Activated CD4-positive, alpha-beta T cell treated with anti-CD3 and anti-CD28 coated beads, Interleukin-2, amount 50 U/mL, for 16 hours (primary cell): Measurements from ENCODE around the gene SARNP.

Experiments
- DNase-seq: peaks from one replicate; pipeline ENCODE4 v3.0.0-alpha.2; 2020

SARNP gene

GRCh38 chr12:55739025-55739378 is 78.5 kb downstream of the SARNP start:
- DNase-seq: no peak

GRCh38 chr12:55738123-55739024 is 79.2 kb downstream of the SARNP start:
- peak; percentile 90 for DNase-seq

DNA sequence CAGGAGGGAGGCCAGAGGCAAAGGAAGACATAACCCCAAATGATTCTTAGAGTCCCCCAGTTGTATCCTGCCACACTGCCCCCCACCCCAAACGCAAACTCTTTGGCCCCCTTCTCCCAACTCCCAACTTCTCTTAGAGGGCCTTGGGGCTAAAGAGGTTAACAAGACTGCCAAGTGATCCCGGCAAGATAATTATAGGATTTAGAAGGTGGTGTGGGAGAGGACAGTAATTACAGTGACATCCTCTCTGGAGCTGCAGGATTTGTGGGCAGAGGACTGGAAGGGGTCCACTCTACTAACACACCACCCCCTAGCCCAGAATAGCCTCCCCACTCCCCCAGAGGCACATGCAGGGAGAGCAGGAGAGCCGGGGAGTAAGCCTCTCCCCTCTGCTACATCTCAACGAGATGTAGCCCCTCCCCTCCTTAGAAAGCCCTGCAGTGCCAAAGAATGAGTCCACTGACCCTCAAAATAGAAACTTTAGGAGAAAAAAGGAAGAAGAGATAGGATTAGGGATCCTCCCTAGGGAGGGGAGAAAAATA is 79.9 kb downstream of the SARNP start:
- DNase-seq: no peak

DNA sequence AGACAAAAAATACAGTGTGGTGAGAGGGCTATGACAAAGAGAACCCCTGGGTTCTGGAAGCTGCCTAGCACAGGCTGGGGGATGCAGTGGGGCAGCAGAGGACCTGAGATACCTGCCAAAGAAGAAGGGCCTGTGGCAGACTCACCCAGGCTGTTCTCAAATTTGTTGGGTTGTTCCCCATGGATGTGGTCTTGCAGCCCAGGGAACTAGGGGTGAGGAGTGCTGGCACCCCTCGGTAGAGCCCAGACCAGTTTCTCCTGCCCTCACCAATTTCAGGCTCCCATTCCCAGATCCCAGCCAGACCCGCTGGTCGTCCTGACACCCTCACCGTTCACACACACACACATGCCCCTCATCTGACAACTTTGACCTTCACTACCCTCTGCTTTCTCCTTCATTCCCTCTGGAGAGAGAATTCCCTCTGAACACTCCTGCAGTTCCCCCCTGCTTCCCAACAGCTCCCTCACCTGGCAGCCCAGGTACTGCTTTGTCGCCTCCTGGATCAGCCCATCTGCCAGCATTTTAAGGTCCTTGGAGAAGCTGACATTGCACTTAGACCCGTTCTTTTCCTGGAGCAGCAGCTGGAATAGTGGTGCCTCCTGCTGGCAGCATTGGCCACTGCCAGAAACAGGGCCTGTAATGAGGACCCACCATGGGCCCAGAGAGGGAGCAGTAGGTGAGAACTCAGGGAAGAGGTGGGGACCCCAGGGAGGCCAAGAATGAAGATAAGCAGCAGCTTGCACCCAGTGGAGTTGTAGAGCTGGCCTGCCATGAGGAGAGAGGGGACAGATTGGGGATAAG is 80.5 kb downstream of the SARNP start:
- DNase-seq: peak; percentile 65

DNA sequence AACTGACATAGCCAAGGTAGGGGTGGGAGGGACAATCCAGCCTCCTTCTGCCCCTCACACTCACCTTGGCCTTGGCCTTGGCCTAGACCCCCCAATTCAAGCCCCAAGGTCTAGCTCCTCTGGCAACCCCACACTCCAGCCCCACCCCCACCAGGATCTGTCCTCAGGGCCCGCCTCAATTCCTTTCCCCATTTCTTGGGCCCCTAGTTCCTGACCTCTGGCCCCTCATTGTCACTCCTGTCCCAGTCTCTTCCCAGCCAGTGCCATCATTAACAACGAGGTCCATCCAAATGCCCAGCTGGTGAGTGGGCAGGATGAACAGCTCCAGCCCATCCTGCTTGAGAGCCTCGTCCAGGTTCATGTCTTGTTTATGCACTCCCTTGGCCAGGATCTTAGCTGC is 81.4 kb downstream of the SARNP start:
- no peak for DNase-seq

- no peak for DNase-seq
Observed at GRCh38 chr12:55734595-55734994, 82.9 kb downstream of the SARNP start.

GRCh38 chr12:55733858-55734257 is 83.7 kb downstream of the SARNP start:
- no peak for DNase-seq

- no peak for DNase-seq
Observed at GRCh38 chr12:55733021-55733555, 84.4 kb downstream of the SARNP start.

DNA sequence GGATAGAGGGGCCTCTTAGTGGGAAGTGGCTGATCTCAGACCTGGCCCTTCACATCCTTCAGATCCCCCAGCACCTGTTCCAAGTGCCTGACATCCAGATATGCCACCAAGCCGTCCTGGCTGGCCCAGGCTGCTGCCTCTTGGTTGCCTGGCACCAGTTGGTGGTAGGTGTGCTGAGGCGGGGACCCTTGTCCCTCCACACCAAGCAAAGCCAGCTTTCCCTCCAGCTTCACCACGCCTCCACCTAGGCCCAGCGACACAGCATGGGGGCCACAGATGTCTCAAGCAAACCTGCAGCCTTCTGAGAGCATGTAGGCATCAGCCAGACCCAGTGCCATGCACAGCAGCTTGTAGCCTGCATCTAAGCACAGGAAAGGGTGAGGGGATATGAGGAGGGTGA is 85.2 kb downstream of the SARNP start:
- DNase-seq: no peak

DNA sequence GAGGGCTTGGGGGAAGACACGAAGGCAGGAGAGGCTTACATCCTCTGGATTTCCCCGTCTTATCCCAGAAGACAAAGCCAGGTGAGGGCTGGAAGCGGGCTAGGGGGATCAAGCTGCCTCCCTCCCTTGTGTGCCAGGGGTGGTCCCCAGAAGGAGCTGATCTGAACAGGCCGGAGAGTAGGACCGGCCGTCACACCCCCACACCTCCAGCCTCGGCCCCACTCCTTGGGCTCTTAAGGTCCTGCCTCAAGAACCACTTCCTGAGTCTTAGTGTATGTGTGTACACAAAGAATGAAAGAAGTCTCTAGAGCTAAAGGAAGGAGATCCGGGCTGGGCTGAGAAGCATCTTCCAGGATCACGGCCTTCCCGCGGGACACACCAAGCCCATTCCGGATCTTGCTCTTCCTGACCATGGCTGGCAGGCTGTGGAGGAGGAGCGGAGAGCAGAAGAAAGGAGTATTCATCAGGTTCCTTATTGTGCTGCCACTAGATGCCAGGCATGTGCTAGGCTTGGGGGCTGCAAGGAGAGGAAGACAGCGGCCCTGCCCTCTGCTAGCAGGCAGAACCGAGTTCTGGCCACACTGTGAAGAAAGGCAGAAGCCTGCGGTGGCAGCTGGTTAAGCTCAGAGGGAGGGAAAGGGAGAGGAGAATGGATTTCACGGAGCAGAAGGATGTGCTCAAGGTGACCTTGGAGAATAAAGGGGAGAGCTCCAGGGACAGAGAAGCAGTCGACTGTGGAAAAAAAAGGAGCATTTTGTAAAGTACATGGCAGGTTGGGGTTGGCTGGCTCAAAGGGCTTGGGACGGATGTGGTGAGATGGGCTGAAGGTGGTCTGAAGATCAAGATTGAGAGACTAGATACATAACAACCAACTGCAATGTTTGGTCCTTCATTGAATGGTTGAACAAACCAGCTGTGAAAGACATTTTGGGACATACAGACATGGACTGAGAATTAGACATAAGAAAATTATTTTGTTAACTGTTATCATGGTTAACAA is 87.4 kb downstream of the SARNP start:
- DNase-seq: peak; percentile 50

DNA sequence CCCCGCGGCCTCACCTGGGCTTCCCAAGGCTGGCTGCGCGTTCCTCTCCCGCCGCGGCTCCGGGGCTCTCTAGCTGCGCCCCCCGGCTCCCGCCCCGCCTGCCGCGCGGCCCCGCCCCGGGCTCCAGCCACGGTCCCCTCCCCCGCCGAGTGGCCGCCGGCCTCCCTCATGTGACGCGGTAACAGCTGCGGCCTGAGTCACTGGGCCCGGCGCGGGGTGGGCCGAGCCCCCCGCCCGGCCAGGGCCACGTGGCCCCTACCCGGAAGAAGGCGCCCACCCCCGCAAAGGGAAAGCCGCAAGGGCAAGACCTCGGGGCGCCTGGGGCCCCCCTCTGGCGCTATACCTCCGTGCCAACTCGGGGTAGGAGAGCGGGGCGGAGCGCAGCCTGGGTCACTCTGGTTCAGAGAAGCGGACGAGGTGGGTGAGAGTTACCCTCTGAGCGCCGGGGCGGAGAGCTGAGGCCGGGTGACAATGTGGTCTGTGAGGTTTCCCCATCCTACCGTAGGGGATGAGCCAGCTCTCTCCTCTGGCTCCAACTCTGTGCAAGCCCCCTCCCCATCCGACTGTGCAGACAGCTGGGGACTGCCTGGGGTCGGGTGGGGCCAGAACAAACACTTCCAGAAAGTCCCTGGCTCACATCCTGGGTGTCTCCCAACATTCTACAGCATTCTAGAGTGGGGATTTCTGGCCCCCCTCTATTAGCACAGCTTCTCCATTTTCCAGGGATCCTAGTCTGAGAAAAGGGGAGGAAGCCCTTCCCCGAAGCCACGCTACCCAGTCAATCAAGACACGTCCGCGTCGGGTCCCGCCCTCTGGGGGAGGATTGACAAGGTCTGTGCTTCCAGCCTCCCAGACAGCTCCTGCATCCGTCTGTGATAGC is 88.3 kb downstream of the SARNP start, which contains the start of gene CD63:
TSS of gene CD63 (minus strand) at position 71 of the 880 bp plus-strand sequence. CDS start 668 bp downstream, outside the sequence.
- peak; percentile 76 for DNase-seq

DNA sequence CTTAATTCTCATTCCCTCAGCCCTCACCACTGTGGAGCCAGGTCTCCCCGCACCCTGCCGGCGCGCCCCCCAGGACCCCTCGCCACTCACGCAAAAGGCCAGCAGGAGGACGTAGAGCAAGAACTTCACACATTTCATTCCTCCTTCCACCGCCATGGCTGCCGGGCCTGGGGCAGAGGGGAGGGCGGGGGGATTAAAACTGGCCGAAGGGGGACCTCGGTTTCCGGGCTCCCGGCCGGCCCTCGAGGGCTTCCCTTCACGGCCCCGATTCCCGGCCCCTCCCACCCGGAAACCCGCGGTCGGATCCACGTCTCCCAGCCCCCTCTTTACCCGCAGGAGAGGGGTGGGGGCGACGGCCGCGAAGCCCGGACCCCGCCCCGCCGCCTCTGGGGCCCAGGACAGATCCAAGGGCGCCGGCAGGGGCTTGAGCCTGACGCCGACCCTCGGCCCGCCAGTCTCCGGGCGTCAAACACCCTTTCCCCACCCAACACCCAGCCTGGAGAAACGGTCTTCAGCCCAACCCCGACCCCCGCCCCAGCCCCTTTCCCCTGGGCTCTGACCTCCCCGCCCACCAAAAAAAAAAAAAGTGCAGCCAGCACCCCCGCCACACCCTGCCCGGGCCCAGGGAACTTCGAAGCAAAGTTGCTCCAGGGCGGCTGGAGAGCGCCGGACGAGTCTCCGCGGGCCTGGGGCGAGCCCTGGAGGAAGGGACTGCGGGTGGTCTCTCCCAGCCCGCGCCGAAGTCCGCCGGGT is 89.2 kb downstream of the SARNP start:
- DNase-seq: no peak

- DNase-seq: no peak
Observed at GRCh38 chr12:55727643-55728185, 89.8 kb downstream of the SARNP start.

- no peak for DNase-seq
Observed at GRCh38 chr12:55726971-55727370, 90.6 kb downstream of the SARNP start.

DNA sequence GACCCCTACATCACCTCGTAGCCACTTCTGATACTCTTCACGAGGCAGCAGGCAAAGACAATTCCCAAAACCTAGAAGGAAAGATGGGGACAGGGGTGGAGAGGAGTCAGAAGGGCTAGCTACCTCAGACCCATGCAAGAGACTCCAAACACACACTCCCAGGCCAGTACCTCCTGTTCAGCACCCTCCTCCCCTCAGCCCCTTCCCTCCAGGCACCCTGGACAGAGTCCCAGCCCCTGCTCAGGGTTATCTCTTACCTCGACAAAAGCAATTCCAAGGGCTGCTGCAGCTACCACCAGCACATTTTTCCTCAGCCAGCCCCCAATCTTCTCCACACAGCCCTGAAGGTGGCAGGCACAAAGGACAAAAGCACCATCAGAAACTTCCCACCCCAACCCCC is 92.0 kb downstream of the SARNP start:
- DNase-seq: no peak

GRCh38 chr12:55724940-55725309 is 92.6 kb downstream of the SARNP start:
- no peak for DNase-seq

- DNase-seq: peak; percentile 68
Observed at GRCh38 chr12:55724226-55724939, 93.1 kb downstream of the SARNP start.

DNA sequence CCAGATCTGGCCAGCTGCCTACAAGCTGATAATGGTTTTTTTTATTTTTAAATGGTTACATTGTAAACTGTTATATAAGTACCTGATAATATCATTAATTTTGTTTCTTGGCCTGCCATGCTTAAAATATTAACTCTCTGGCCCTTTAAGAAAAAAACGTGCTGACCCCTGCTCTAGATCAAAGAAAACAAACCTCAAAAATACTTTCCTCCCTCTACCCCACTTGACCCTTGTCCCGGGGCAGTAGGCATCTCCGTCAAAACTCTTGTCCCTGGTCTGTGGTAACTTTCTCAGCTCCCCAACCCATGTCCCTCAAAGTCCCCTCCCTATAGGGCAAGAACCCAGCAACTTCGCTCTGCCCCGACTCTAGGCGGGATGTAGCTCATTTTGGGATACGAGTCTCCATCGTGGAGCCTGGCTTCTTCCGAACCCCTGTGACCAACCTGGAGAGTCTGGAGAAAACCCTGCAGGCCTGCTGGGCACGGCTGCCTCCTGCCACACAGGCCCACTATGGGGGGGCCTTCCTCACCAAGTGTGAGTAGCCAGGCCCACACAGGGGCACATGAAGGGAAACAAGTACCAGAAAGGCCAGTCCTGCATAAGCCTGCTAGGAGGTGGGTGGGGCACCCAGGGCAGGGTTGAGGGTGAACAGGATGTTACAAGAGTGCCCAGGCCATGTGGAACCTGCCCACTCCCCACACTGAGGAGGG is 93.9 kb downstream of the SARNP start:
- no peak for DNase-seq

DNA sequence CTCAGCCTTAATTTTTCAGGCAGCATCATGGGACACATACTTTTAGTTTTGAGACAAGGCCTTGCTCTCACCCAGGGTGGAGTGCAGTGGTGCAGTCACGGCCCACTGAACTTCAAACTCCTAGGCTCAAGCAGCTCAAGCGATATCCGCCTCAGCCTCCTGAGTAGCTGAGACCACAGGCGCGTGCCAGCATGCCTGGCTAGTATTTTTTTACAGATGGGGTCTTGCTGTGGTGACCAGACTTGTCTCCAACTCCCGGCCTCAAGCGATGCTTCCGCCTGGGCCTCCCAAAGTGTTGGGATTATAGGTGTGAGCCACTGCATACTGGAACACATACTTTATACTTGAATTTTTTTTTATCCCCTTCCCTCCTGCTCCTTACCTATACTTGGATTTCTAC is 94.6 kb downstream of the SARNP start:
- DNase-seq: no peak
